D721Med (cell line): ENCODE data around the gene FGB.

Experiments used
- DNase-seq: peaks from one replicate; pipeline ENCODE4 v3.0.0; 2011; ENCODE audit warnings: low spot score; ENCODE audit not compliant: insufficient read length
- FAIRE-seq: peaks from 2 replicates; lab custom pipeline; 2011; peaks lifted over from hg19 to GRCh38; lab: Jason Lieb, UNC
- CTCF ChIP-seq: IDR thresholded peaks from 2 replicates; pipeline ENCODE4 v1.5.1; 2012; ENCODE audit warnings: mild to moderate bottlenecking, control low read depth; ENCODE audit not compliant: insufficient read depth; ENCODE audit errors: missing control alignments

The FGB gene

GRCh38 chr4:154612472-154613414 is 49.9 kb downstream of the FGB start, which contains the start of gene FGG:
Gene FGG, minus strand, starts transcription at chr4:154612656. Its CDS starts 47 bp downstream, at chr4:154612609.
- FAIRE-seq (no peak), DNase-seq (no peak)
- no peak for TF ChIP-seq CTCF

- DNase-seq, result no peak
- FAIRE-seq, result no peak
- no peak for TF ChIP-seq CTCF
Observed at GRCh38 chr4:154614306-154614705, 51.5 kb downstream of the FGB start.

GRCh38 chr4:154615211-154615610 is 52.4 kb downstream of the FGB start:
- DNase-seq, result no peak
- FAIRE-seq, result no peak

GRCh38 chr4:154616287-154616686 is 53.5 kb downstream of the FGB start:
- no peak for TF ChIP-seq CTCF

More at GRCh38 chr4:154615211-154615610, 52.4 kb downstream of the FGB start:
- TF ChIP-seq CTCF, result no peak

GRCh38 chr4:154616731-154617130 is 53.9 kb downstream of the FGB start:
- DNase-seq (no peak), FAIRE-seq (no peak)
- no peak for TF ChIP-seq CTCF

More at GRCh38 chr4:154616287-154616686, 53.5 kb downstream of the FGB start:
- DNase-seq (no peak), FAIRE-seq (no peak)

- DNase-seq (no peak), FAIRE-seq (no peak)
- no peak for TF ChIP-seq CTCF
Observed at GRCh38 chr4:154617820-154618317, 55.1 kb downstream of the FGB start.
